ENCODE measurements around the gene SAMHD1.
"Not testable (repeated sequence)": the region's sequence is repeated elsewhere in the genome, so short reads cannot be mapped to it uniquely, and the experiment has no call there.

Gene SAMHD1

GRCh38 chr20:36850759-36851158 is 100.7 kb downstream of the SAMHD1 start:
- no peak for DNase-seq

GRCh38 chr20:36849333-36850065 is 102.0 kb downstream of the SAMHD1 start:
- no peak for DNase-seq

DNA sequence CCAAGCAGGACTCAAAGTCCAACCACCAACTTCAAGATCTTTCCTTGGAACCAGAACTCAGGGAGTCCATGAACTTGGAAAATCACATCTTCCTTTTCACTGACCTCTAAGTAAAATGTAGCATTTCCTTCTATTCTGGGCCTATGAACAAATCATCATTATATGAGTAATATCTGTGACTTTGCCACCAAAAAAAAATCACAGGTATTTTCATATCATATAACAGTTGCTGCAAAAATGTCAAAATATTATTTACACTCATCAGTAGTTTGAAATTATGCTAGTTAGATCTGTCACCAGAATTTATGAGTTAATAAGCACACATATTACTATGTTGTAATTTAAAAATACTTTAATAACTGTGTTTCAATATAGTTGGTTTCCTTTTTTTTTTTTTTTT is 102.8 kb downstream of the SAMHD1 start:
- no peak for DNase-seq

GRCh38 chr20:36848078-36848660 is 103.3 kb downstream of the SAMHD1 start:
- no peak for DNase-seq

GRCh38 chr20:36847710-36848040 is 103.8 kb downstream of the SAMHD1 start:
- DNase-seq: no peak

DNA sequence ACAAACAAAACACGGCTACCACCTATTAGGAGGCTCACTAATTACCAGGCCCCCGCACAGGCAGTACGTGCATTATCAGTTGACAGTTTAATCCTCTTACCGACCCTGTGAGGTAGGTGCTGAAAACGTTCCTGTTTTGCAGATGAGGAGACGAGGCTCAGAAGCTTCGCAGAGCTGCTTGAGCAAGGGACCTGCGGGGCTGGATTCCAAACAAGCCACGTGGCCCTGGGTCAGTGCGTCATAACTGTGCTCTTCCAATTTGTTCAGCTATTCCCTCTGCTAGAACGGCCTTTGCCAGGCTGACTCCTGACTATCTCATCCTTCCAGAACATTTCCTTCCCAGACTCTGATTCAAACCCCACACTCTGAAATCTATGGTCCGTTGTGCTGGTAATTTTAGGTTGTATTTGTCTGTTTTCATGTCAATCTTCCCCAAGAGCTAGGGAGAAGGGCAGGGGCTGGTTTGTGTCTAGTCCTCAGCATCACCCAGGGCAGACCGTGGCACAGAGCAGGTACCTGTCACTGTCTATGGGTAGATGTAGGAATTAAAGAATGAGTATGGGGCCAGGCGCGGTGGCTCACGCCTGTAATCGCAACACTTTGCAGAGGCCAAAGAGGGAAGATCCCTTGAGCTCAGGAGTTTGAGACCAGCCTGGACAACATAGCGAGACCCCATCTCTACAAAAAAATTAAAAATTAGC is 104.3 kb downstream of the SAMHD1 start:
- no peak for DNase-seq

DNA sequence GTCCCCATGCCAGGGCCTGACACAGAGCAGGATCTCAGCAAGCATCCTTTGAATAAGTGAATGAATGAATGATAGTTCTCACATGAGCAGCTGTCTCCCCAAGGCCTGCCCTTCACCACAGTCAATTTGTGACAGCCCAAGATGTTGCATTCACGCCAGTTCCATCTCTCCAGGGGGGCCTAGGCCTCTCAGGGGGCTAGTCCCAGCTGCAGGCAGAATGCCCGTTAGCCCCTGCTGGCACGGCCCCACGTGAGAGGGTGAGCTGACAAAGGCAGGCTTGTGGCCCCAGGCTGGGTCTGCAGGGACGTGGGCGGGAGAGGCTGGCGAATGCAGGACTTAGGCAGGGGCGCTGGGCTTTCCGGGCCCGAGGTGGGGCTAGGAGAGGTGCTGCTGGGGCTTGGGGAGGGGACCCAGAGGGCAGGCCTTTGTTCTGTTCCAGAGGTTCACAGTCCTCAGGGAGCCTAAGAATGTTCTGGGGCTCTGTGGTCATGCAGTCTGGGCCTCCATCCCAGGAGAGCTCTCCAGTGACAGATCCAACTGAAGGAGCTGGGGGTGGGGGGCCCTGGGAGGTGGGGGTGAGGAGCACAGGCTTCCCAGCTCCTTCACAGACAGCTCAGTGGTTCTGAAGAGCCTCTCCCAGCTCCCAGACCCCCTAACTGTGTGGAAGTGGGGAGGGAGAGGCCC is 106.1 kb downstream of the SAMHD1 start:
- DNase-seq: no peak

DNA sequence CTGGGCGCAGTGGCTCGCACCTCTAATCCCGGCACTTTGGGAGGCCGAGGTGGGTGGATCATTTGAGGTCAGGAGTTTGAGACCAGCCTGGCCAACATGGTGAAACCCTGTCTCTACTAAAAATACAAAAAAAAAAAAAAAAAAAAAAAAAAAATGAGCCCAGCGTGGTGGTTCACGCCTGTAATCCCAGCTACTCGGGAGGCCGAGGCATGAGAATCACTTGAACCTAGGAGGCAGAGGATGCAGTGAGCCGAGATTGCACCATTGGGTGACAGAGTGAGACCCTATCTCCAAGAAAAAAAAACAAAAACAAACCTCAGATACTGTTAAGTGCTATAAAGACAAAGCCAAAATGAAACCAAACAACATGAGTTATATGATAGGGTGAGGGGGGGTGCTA is 110.5 kb downstream of the SAMHD1 start:
- not testable (repeated sequence) for DNase-seq

All from activated CD8-positive, alpha-beta memory T cell treated with anti-CD3 and anti-CD28 coated beads, Interleukin-2, amount 50 U/mL, for 48 hours (primary cell).